ENCODE measurements around the gene RTCA. TPM values are rescaled to one million over a fixed set of nuclear protein-coding genes. Genes with fewer than 3 reads are reported as not detected.
"Not testable (repeated sequence)": the region's sequence is repeated elsewhere in the genome, so short reads cannot be mapped to it uniquely, and the experiment has no call there.

Gene RTCA
- polyA plus RNA-seq, 1 donor from 2014 or later = 95.2 TPM

DNA sequence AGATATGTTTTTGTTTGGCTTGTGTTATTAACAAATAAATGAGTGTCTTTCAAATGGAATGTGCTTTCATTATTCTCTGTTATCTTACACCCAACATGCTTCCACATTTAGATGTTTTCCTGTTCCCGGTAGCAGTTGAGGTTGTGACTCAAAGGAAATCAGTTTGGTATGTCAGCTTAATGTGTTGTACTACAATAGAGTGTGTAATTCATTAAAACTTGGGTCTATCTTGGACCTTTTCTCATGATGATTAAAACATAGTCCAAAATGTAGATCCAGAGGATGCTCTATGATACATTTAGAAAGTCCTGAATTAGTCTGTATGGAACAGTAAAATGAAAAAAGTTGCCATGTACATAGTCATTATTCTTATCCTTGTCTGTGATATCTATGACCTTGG lies 26.7 kb downstream of the RTCA start:
- H3K79me2 ChIP-seq (replicated peaks; ENCODE audit: insufficient read depth, low read length) = no peaks in the 10 kb centered on the region
- H3F3A ChIP-seq (ENCODE audit: insufficient read depth, low read length, poor library complexity, severe bottlenecking) = no peaks in the 10 kb centered on the region
- H3K4me2 ChIP-seq (ENCODE audit: low read length) = no peak overlapping the region
- H4K20me1 ChIP-seq (ENCODE audit: insufficient read depth) = no peaks in the 10 kb centered on the region
- H3K4me3 ChIP-seq (ENCODE audit: low read length) = no peak overlapping the region
- H3K27me3 ChIP-seq (ENCODE audit: insufficient read depth, low read depth, low read length) = no peaks in the 10 kb centered on the region
- no peak overlapping the region for H3K9ac ChIP-seq (ENCODE audit: low read length)
- no peak overlapping the region for H3K27ac ChIP-seq (ENCODE audit: low read length)
- TF ChIP-seq, protein P1, sequence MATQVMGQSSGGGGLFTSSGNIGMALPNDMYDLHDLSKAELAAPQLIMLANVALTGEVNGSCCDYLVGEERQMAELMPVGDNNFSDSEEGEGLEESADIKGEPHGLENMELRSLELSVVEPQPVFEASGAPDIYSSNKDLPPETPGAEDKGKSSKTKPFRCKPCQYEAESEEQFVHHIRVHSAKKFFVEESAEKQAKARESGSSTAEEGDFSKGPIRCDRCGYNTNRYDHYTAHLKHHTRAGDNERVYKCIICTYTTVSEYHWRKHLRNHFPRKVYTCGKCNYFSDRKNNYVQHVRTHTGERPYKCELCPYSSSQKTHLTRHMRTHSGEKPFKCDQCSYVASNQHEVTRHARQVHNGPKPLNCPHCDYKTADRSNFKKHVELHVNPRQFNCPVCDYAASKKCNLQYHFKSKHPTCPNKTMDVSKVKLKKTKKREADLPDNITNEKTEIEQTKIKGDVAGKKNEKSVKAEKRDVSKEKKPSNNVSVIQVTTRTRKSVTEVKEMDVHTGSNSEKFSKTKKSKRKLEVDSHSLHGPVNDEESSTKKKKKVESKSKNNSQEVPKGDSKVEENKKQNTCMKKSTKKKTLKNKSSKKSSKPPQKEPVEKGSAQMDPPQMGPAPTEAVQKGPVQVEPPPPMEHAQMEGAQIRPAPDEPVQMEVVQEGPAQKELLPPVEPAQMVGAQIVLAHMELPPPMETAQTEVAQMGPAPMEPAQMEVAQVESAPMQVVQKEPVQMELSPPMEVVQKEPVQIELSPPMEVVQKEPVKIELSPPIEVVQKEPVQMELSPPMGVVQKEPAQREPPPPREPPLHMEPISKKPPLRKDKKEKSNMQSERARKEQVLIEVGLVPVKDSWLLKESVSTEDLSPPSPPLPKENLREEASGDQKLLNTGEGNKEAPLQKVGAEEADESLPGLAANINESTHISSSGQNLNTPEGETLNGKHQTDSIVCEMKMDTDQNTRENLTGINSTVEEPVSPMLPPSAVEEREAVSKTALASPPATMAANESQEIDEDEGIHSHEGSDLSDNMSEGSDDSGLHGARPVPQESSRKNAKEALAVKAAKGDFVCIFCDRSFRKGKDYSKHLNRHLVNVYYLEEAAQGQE (IDR thresholded peaks at IDR 0.05; ENCODE audit: borderline replicate concordance) = no peak
- TF ChIP-seq EZH2 (IDR thresholded peaks at IDR 0.05; ENCODE audit: borderline replicate concordance, insufficient read depth, low read length, poor library complexity, severe bottlenecking) = no peak
- H2AFZ ChIP-seq (ENCODE audit: low read depth, low read length) = no peak overlapping the region
- H3K36me3 ChIP-seq (ENCODE audit: insufficient read depth, low read length) = peaks cover 9% of the 10 kb centered on the region
- H3K9me2 ChIP-seq (ENCODE audit: insufficient read depth, low read length) = no peaks in the 10 kb centered on the region
- no peaks in the 10 kb centered on the region for H3K9me3 ChIP-seq (ENCODE audit: low read length)

- H3K36me3 ChIP-seq (ENCODE audit: insufficient read depth, low read length) = no peaks in the 10 kb centered on the region
- no peak overlapping the region for H2AFZ ChIP-seq (ENCODE audit: low read depth, low read length)
- TF ChIP-seq MXI1 (conservative IDR thresholded peaks at IDR 0.05; ENCODE audit: poor library complexity, severe bottlenecking) = no peak
- no peak for TF ChIP-seq EP300 (conservative IDR thresholded peaks at IDR 0.05; ENCODE audit: poor library complexity, severe bottlenecking)
- TF ChIP-seq RAD21 (conservative IDR thresholded peaks at IDR 0.05) = no peak
- TF ChIP-seq EZH2 (IDR thresholded peaks at IDR 0.05; ENCODE audit: borderline replicate concordance, insufficient read depth, low read length, poor library complexity, severe bottlenecking) = no peak
- TF ChIP-seq TAF1 (IDR thresholded peaks at IDR 0.05; ENCODE audit: low read depth) = no peak
- TF ChIP-seq, protein P1 (IDR thresholded peaks at IDR 0.05; ENCODE audit: borderline replicate concordance) = no peak
- no peak for TF ChIP-seq POLR2AphosphoS5 (IDR thresholded peaks at IDR 0.05)
- TF ChIP-seq SMC3 (conservative IDR thresholded peaks at IDR 0.05; ENCODE audit: poor library complexity) = no peak
- TF ChIP-seq CTCF (IDR thresholded peaks at IDR 0.05; ENCODE audit: poor library complexity, severe bottlenecking) = no peak
- no peaks in the 10 kb centered on the region for H4K20me1 ChIP-seq (ENCODE audit: insufficient read depth)
- no peaks in the 10 kb centered on the region for H3K9me3 ChIP-seq (ENCODE audit: low read length)
- no peak overlapping the region for H3K9ac ChIP-seq (ENCODE audit: low read length)
- no peak overlapping the region for H3K4me2 ChIP-seq (ENCODE audit: low read length)
- no peak overlapping the region for H3K4me3 ChIP-seq (ENCODE audit: low read length)
- H3K79me2 ChIP-seq (replicated peaks; ENCODE audit: insufficient read depth, low read length) = no peaks in the 10 kb centered on the region
- no peaks in the 10 kb centered on the region for H3K27me3 ChIP-seq (ENCODE audit: insufficient read depth, low read depth, low read length)
- no peaks in the 10 kb centered on the region for H3F3A ChIP-seq (ENCODE audit: insufficient read depth, low read length, poor library complexity, severe bottlenecking)
- H3K9me2 ChIP-seq (ENCODE audit: insufficient read depth, low read length) = no peaks in the 10 kb centered on the region
- no peak overlapping the region for H3K27ac ChIP-seq (ENCODE audit: low read length)
Observed at GRCh38 chr1:100296140-100296539, 30.1 kb downstream of the RTCA start.

GRCh38 chr1:100296997-100297396 lies 31.0 kb downstream of the RTCA start:
- H3K4me3 ChIP-seq (ENCODE audit: low read length); H3K36me3 ChIP-seq (ENCODE audit: insufficient read depth, low read length); H3F3A ChIP-seq (ENCODE audit: insufficient read depth, low read length, poor library complexity, severe bottlenecking); H3K27me3 ChIP-seq (ENCODE audit: insufficient read depth, low read depth, low read length); H3K27ac ChIP-seq (ENCODE audit: low read length); H3K9me2 ChIP-seq (ENCODE audit: insufficient read depth, low read length); H3K79me2 ChIP-seq (replicated peaks; ENCODE audit: insufficient read depth, low read length); H4K20me1 ChIP-seq (ENCODE audit: insufficient read depth); H3K4me2 ChIP-seq (ENCODE audit: low read length); H3K9ac ChIP-seq (ENCODE audit: low read length); H3K9me3 ChIP-seq (ENCODE audit: low read length); H2AFZ ChIP-seq (ENCODE audit: low read depth, low read length): not testable (repeated sequence)

Data from neural cell (in vitro differentiated cells).